PC-9 (cell line): ENCODE measurements around the gene HPCAL1. TPM values are rescaled to one million over a fixed set of nuclear protein-coding genes. Genes with fewer than 3 reads are reported as not detected.

ENCODE experiments used
- BruUV-seq: library from RNA; stranded (reverse); fragments of 400-500 nt; replicated peaks from 2 replicates; lab custom pipeline; 2021; lab: Mats Ljungman, UMichigan
- CTCF ChIA-PET: fragments of 300-600 bp; sonication (Branson Sonifier 250); formaldehyde crosslinking; loops from one replicate; lab custom pipeline; 2022; ENCODE audit warnings: antibody characterized with exemption; lab: Charles Lee
- POLR2A ChIA-PET: fragments of 300-600 bp; sonication (Branson Sonifier 250); formaldehyde crosslinking; loops from one replicate; lab custom pipeline; 2022; ENCODE audit warnings: antibody characterized with exemption; ENCODE audit not compliant: unreplicated experiment; lab: Charles Lee
- DNase-seq, 2 experiments: peaks; one replicate each; pipeline versions ENCODE4 v3.0.0 to v3.0.0-alpha.2; 2015 to 2022; ENCODE audit warnings: mixed read lengths in 1 of 2
- H2AFZ ChIP-seq: fragments of 200-600 bp; sonication (generic); 2 replicates; pipeline ENCODE4 v1.8.1; 2017; ENCODE audit warnings: antibody characterized with exemption
- H3F3A ChIP-seq: fragments of 200-600 bp; sonication (generic); 2 replicates; pipeline ENCODE4 v1.8.1; 2017; ENCODE audit warnings: antibody characterized with exemption, mild to moderate bottlenecking, low read depth; ENCODE audit not compliant: insufficient read depth
- H3K27ac ChIP-seq: fragments of 200-600 bp; sonication (generic); 2 replicates; pipeline ENCODE4 v1.6.1; 2016; ENCODE audit warnings: mixed run types
- H3K27me3 ChIP-seq: fragments of 200-600 bp; sonication (generic); 2 replicates; pipeline ENCODE4 v1.6.1; 2016; ENCODE audit warnings: low read depth, mixed run types; ENCODE audit not compliant: insufficient read depth
- H3K36me3 ChIP-seq: fragments of 200-600 bp; sonication (generic); 2 replicates; pipeline ENCODE4 v1.6.1; 2016; ENCODE audit warnings: low read depth, mixed run types
- H3K4me1 ChIP-seq: fragments of 200-600 bp; sonication (generic); replicated peaks from 2 replicates; pipeline ENCODE4 v1.6.1; 2016; ENCODE audit warnings: mixed run types; ENCODE audit not compliant: insufficient read depth
- H3K4me2 ChIP-seq: fragments of 200-600 bp; sonication (generic); 2 replicates; pipeline ENCODE4 v1.6.1; 2017; ENCODE audit warnings: mixed run types
- H3K4me3 ChIP-seq: fragments of 200-600 bp; sonication (generic); 2 replicates; pipeline ENCODE4 v1.6.1; 2016; ENCODE audit warnings: mixed run types
- H3K79me2 ChIP-seq: fragments of 200-600 bp; sonication (generic); 2 replicates; pipeline ENCODE4 v1.6.1; 2017; ENCODE audit warnings: low read depth, mixed run types
- H3K9me2 ChIP-seq: fragments of 200-600 bp; sonication (generic); 2 replicates; pipeline ENCODE4 v1.8.1; 2017; ENCODE audit warnings: mild to moderate bottlenecking; ENCODE audit not compliant: insufficient read depth
- H3K9me3 ChIP-seq: fragments of 200-600 bp; sonication (generic); 2 replicates; pipeline ENCODE4 v1.8.1; 2016; ENCODE audit warnings: low read depth; ENCODE audit not compliant: insufficient read depth
- H4K20me1 ChIP-seq: fragments of 200-600 bp; sonication (generic); 2 replicates; pipeline ENCODE4 v1.8.1; 2017; ENCODE audit not compliant: insufficient read depth
- EZH2 ChIP-seq: fragments of 200-600 bp; sonication (generic); IDR thresholded peaks from 2 replicates; pipeline ENCODE4 v1.8.0; 2017; ENCODE audit warnings: antibody characterized with exemption, low read depth
- intact Hi-C: fragments of 100-400 bp; cut with micrococcal nuclease; formaldehyde crosslinking; loops from one replicate; pipeline ENCODE4 v1.10.0; 2022; ENCODE audit not compliant: unreplicated experiment
- total RNA-seq: library from RNA; stranded (reverse); gene quantifications from 2 replicates; pipeline ENCODE4 v1.2.3, GENCODE V29; 2021
- TF ChIP-seq, protein P1 (sequence below): fragments of 200-600 bp; sonication (generic); conservative IDR thresholded peaks from 2 replicates; pipeline ENCODE4 v1.6.1; 2017; ENCODE audit warnings: mixed run types, antibody characterized with exemption, mild to moderate bottlenecking, moderate library complexity

The HPCAL1 gene
- total RNA-seq, 1 experiment from 2014 or later = 105 TPM

GRCh38 chr2:10300328-10300920 is 2.3 kb upstream of the HPCAL1 start:
- no peak overlapping the region for H3K4me3 ChIP-seq
- H3K36me3 ChIP-seq = peaks cover 5% of the 10 kb centered on the region; the same call in 1 of the 2 replicates
- peaks cover 30% of the 10 kb centered on the region for H3F3A ChIP-seq
- peaks cover 13% of the 10 kb centered on the region for H4K20me1 ChIP-seq
- H3K9me3 ChIP-seq = 0 out of 2 replicates have a peak, but pooled peaks cover 7% of the 10 kb centered on the region
- peak overlapping the region; percentile 83 for H3K27ac ChIP-seq
- DNase-seq = peak in 1 of 2 experiments; percentile 73
- no peak for TF ChIP-seq EZH2
- TF ChIP-seq, protein P1, sequence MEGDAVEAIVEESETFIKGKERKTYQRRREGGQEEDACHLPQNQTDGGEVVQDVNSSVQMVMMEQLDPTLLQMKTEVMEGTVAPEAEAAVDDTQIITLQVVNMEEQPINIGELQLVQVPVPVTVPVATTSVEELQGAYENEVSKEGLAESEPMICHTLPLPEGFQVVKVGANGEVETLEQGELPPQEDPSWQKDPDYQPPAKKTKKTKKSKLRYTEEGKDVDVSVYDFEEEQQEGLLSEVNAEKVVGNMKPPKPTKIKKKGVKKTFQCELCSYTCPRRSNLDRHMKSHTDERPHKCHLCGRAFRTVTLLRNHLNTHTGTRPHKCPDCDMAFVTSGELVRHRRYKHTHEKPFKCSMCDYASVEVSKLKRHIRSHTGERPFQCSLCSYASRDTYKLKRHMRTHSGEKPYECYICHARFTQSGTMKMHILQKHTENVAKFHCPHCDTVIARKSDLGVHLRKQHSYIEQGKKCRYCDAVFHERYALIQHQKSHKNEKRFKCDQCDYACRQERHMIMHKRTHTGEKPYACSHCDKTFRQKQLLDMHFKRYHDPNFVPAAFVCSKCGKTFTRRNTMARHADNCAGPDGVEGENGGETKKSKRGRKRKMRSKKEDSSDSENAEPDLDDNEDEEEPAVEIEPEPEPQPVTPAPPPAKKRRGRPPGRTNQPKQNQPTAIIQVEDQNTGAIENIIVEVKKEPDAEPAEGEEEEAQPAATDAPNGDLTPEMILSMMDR = no peak
- peaks cover 67% of the 10 kb centered on the region for H3K4me1 ChIP-seq
- H3K4me2 ChIP-seq = peak overlapping the region; percentile 83
- ChIA-PET POLR2A (no interaction called here), CTCF (interaction anchor here (0.7 kb wide), 1 partner anchor 108 kb away, joined by 3 read pairs; no protein-coding TSS in a partner anchor)
- H3K9me2 ChIP-seq = no peaks in the 10 kb centered on the region; the same call in 1 of the 2 replicates
- no peaks in the 10 kb centered on the region for H3K27me3 ChIP-seq
- BruUV-seq = no TSS peak
- H2AFZ ChIP-seq = no peak overlapping the region
- H3K79me2 ChIP-seq = peaks cover 45% of the 10 kb centered on the region
- intact Hi-C loops = loop anchor here (10.0 kb wide), 1 partner anchor 364 kb away; no protein-coding TSS in a partner anchor

DNA sequence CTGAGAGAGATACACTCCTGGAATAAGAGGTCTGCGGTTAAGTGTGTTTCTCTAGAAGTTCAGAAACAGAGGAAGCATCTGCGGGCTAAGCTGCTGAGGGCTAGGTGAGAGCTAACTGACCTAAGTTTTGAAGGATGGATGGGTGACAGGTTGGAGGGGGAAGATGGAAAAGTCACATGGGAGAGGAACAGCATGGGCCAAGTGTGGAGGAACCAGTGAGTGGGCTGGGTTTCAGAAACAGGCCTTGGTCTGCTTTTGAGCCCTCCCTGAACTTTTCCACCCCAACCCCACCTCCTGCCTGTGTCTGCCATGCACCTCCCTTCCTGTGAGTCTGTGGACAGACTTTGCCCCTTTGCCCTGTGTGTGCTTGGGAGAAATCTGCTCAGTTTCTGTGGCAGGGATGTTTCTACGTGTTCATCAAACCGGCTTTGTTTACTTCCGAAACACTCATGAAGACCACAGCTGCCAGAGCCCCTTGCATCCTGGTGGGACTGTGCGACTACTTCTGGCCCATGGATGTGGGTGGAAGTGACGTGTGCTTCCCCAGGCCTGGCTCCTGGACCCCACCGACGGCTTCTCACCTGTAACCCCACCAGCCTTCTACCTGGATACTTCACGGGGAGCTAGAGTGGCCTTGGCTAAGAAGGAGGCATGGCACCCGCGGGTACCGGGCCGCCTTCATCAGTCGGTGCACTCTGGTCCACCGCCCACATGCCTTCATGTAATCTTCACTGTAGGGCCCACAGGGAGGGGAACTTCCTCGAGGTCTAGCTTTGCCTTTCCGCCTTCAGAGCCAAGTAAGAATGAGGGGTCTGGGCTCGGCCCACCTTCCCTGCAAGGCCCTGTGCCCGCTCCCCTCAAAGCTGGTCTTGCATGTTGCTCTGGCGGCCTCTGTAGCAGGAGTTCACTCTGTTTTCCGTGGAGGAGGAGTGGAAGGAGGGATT is 1.4 kb upstream of the HPCAL1 start:
- POLR2A ChIA-PET = interaction anchor here (0.6 to 0.7 kb wide), 2 partner anchors 15 to 345 kb away, joined by 3 to 5 read pairs; no protein-coding TSS in a partner anchor
- H3K27ac ChIP-seq = peak overlapping the region; percentile 83
- intact Hi-C loops = loop anchor here (10.0 kb wide), 1 partner anchor 364 kb away; no protein-coding TSS in a partner anchor
- TSS peak; percentile 71 for BruUV-seq
- no peak overlapping the region for H2AFZ ChIP-seq
- peak overlapping the region; percentile 83 for H3K4me2 ChIP-seq
- no peaks in the 10 kb centered on the region; the same call in 1 of the 2 replicates for H3K9me2 ChIP-seq
- 0 out of 2 replicates have a peak, but pooled peaks cover 7% of the 10 kb centered on the region for H3K9me3 ChIP-seq
- H3K4me3 ChIP-seq = peak overlapping the region; percentile 61; the same call in 1 of the 2 replicates
- TF ChIP-seq, protein P1 = no peak
- no peak for TF ChIP-seq EZH2
- no peaks in the 10 kb centered on the region for H3K27me3 ChIP-seq
- peaks cover 30% of the 10 kb centered on the region for H3F3A ChIP-seq
- H4K20me1 ChIP-seq = peaks cover 22% of the 10 kb centered on the region
- H3K79me2 ChIP-seq = peaks cover 54% of the 10 kb centered on the region
- H3K36me3 ChIP-seq = peaks cover 5% of the 10 kb centered on the region; the same call in 1 of the 2 replicates
- no peak for DNase-seq
- H3K4me1 ChIP-seq = peaks cover 69% of the 10 kb centered on the region
- CTCF ChIA-PET = interaction anchor here (0.5 to 1.2 kb wide), 4 partner anchors 18 to 1161 kb away, joined by 3 to 8 read pairs (median 4); no protein-coding TSS in a partner anchor
